Urinary bladder (tissue), 4 donors: Measurements from ENCODE around the gene ZNF827. TPM values are rescaled to one million over a fixed set of nuclear protein-coding genes. Genes with fewer than 3 reads are reported as not detected.

Source experiments
- DNase-seq: peaks from one replicate; pipeline ENCODE4 v3.0.0-alpha.2; 2015; ENCODE audit errors: extremely low spot score
- H3K27ac ChIP-seq: one replicate; pipeline ENCODE4 v1.5.1; 2013; ENCODE audit warnings: low read depth, mild to moderate bottlenecking, moderate library complexity
- H3K36me3 ChIP-seq: one replicate; pipeline ENCODE4 v1.6.1; 2013; ENCODE audit warnings: mild to moderate bottlenecking, moderate library complexity; ENCODE audit not compliant: insufficient read depth
- H3K4me1 ChIP-seq: one replicate; pipeline ENCODE4 v1.6.1; 2013; ENCODE audit warnings: mild to moderate bottlenecking, moderate library complexity; ENCODE audit not compliant: insufficient read depth
- H3K4me3 ChIP-seq: one replicate; pipeline ENCODE4 v1.5.1; 2013; ENCODE audit warnings: low read depth, low read length
- WGBS: extraction: QIAGEN DNeasy Blood & Tissue Kit; methylation state at CpG from one replicate; pipeline ENCODE4 v1.1.7; 2013; 5-methylcytosine and 5-hydroxymethylcytosine counted together
- polyA plus RNA-seq: library from polyadenylated mRNA; stranded (reverse); fragments of 200-250 nt; gene quantifications from one replicate; pipeline ENCODE4 v1.2.3, GENCODE V29; 2013
- total RNA-seq: library from RNA; depleted of rRNA; stranded (reverse); fragments of >200 nt; gene quantifications from one replicate; pipeline ENCODE4 v1.2.3, GENCODE V29; 2014
- donor health status: healthy with polysubstance abuse.
- donor health status: healthy.

ZNF827 gene
- total and polyA plus RNA-seq, 2 donors, result 13.0 to 20.2 TPM

GRCh38 chr4:145770124-145770523 lies 168.5 kb downstream of the ZNF827 start:
- no peak overlapping the region for H3K27ac ChIP-seq
- no peak overlapping the region for H3K4me3 ChIP-seq
- WGBS, result 94% methylated on average over 4 of the region's 4 CpGs
- no peaks in the 10 kb centered on the region for H3K36me3 ChIP-seq
- no peaks in the 10 kb centered on the region for H3K4me1 ChIP-seq
- DNase-seq, result no peak

- DNase-seq, result no peak
- Histone ChIP-seq H3K36me3 (no peaks in the 10 kb centered on the region), H3K4me1 (no peaks in the 10 kb centered on the region), H3K4me3 (no peak overlapping the region), H3K27ac (no peak overlapping the region)
- WGBS, result 92% methylated on average over 2 of the region's 2 CpGs
Observed at GRCh38 chr4:145769450-145770037, 169.1 kb downstream of the ZNF827 start.

DNA sequence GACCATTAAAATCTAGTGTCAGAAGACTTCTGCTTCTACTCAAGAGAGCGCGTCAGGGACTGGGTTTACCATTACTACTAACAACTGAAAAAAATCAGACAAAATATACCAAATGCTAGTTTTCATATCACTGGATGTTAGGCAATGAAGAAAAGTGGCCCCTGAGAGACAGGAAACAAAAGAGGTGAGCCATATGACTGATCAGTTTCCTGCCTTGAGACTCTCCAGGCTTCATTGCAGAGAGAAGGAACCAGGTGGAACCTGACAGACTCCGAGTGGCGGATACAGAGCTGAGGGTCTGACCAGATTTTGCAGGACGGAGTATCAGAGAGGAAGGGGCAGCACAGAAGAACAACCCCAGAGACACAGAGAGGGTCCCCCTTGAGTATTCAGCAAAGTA lies 172.3 kb downstream of the ZNF827 start:
- no peak overlapping the region for H3K27ac ChIP-seq
- no peak for DNase-seq
- no peaks in the 10 kb centered on the region for H3K36me3 ChIP-seq
- no peak overlapping the region for H3K4me3 ChIP-seq
- 95% methylated on average over 5 of the region's 5 CpGs for WGBS
- no peaks in the 10 kb centered on the region for H3K4me1 ChIP-seq

GRCh38 chr4:145763399-145763798 lies 175.2 kb downstream of the ZNF827 start:
- WGBS, result 92% methylated on average over 4 of the region's 4 CpGs
- Histone ChIP-seq H3K4me3 (no peak overlapping the region), H3K27ac (no peak overlapping the region), H3K4me1 (no peaks in the 10 kb centered on the region), H3K36me3 (peaks cover 2% of the 10 kb centered on the region)
- DNase-seq, result no peak

- no peak overlapping the region for H3K27ac ChIP-seq
- no peak overlapping the region for H3K4me3 ChIP-seq
- no peaks in the 10 kb centered on the region for H3K4me1 ChIP-seq
- DNase-seq, result no peak
- WGBS, result 95% methylated on average over 8 of the region's 8 CpGs
- peaks cover 2% of the 10 kb centered on the region for H3K36me3 ChIP-seq
Observed at GRCh38 chr4:145762719-145763118, 175.9 kb downstream of the ZNF827 start.

DNA sequence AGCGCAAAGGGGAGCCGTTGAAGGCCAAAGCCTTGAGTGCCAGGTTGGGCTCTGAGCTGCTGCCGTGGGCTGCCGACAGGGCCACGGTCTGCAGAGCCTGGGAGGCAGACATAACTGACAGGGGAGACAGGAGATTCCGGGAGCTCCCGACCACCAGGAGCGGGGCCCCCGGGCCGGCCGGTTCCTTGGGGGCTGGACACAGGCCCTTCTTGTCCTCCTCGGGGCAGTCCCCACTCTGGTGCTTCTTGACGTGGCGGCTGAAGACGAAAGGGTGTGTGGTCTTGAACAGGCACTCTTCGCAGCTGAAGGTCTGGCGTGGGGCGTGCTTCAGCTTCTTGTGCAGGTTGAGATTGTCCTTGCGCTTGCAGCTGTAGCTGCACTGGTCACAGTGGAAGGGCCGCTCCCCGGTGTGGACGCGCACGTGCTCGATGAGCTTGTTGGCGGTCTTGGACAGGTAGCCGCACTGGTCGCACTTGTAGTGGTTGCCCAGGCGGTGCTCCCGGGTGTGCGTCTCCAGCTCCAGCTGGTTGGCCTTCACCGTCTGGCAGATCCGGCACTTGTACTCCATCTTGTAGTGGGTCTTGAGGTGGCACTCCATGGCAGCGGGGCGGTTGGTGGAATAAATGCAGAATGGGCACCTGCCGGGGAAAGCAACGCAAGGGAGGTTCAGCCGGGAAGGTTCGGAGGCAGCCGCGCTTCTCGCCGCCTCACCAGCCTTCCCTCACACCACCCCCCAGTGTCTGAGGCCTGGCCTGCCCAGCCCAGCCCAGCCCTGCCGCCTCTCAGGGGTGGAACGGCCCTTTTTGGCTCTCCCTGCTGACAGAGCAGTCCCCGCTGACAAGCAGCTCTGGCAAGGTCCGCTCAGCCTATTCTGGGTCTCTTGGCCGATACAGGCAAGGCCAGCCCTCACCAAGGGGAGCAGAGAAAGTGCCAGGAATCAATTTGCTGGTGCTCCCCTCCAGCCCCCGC lies 177.4 kb downstream of the ZNF827 start:
- 97% methylated on average over 49 of the region's 49 CpGs for WGBS
- Histone ChIP-seq H3K4me3 (no peak overlapping the region), H3K27ac (no peak overlapping the region), H3K4me1 (no peaks in the 10 kb centered on the region), H3K36me3 (peaks cover 2% of the 10 kb centered on the region)
- DNase-seq, result no peak

GRCh38 chr4:145760176-145760575 lies 178.4 kb downstream of the ZNF827 start:
- no peak for DNase-seq
- Histone ChIP-seq H3K4me1 (no peaks in the 10 kb centered on the region), H3K27ac (no peak overlapping the region), H3K4me3 (no peak overlapping the region), H3K36me3 (peaks cover 2% of the 10 kb centered on the region)
- WGBS, result 94% methylated on average over 8 of the region's 8 CpGs

GRCh38 chr4:145757188-145757587 lies 181.4 kb downstream of the ZNF827 start:
- 96% methylated on average over 1 of the region's 1 CpG for WGBS
- peaks cover 2% of the 10 kb centered on the region for H3K36me3 ChIP-seq
- no peak overlapping the region for H3K27ac ChIP-seq
- DNase-seq, result no peak
- H3K4me3 ChIP-seq, result no peak overlapping the region
- H3K4me1 ChIP-seq, result no peaks in the 10 kb centered on the region

DNA sequence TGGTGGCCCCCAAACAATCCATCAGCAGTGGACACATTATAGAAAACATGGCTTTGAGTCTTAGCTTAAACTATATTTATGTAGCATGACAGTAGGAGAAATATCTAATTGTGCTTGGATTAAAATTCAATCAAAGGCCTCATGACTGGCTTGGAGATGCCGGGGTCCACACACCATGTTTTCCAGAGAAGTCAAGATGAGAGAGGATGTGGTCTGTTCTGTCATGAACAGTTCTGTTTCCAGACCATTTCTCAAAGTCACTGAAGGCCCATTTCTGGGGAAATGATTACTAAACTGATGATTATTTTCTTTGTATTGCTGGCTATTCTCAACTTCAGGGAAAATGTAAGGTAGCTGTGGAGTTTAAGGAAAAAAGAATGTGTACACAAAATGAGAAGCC lies 182.4 kb downstream of the ZNF827 start:
- H3K4me3 ChIP-seq, result no peak overlapping the region
- no peak overlapping the region for H3K27ac ChIP-seq
- WGBS, result 96% methylated on average over 1 of the region's 1 CpG
- H3K36me3 ChIP-seq, result peaks cover 2% of the 10 kb centered on the region
- no peak for DNase-seq
- no peaks in the 10 kb centered on the region for H3K4me1 ChIP-seq

DNA sequence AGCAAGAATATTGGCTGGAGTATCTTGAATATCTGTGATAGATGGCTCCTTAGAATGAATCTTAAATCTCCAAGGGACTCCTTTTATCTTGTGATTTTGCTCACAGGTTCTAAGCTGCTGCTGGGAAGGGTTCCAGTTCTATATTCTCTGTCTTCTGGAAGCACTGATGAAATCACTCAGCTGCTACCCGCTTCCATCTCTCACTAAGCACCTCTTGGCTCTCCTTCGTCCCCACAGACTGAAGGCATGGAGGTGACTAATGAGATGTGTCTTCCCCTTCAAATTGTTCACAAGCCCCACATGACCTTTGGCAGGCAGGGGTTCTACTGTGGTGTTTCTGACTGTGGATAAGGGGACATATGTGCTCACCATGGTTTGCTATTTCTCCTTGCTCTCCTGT lies 182.8 kb downstream of the ZNF827 start:
- Histone ChIP-seq H3K27ac (no peak overlapping the region), H3K4me3 (no peak overlapping the region), H3K4me1 (no peaks in the 10 kb centered on the region), H3K36me3 (peaks cover 2% of the 10 kb centered on the region)
- DNase-seq, result no peak
- WGBS, result 74% methylated on average over 2 of the region's 2 CpGs

GRCh38 chr4:145743641-145744040 lies 195.0 kb downstream of the ZNF827 start:
- Histone ChIP-seq H3K4me1 (no peaks in the 10 kb centered on the region), H3K27ac (no peak overlapping the region), H3K4me3 (no peak overlapping the region), H3K36me3 (no peaks in the 10 kb centered on the region)
- WGBS, result 79% methylated on average over 2 of the region's 2 CpGs
- no peak for DNase-seq

- H3K36me3 ChIP-seq, result no peaks in the 10 kb centered on the region
- no peaks in the 10 kb centered on the region for H3K4me1 ChIP-seq
- 65% methylated on average over 2 of the region's 2 CpGs for WGBS
- H3K4me3 ChIP-seq, result no peak overlapping the region
- no peak overlapping the region for H3K27ac ChIP-seq
- DNase-seq, result no peak
Observed at GRCh38 chr4:145740806-145741205, 197.8 kb downstream of the ZNF827 start.

GRCh38 chr4:145739845-145740244 lies 198.8 kb downstream of the ZNF827 start:
- no peak for DNase-seq
- no peak overlapping the region for H3K27ac ChIP-seq
- WGBS, result 27% methylated on average over 5 of the region's 5 CpGs
- H3K4me1 ChIP-seq, result no peaks in the 10 kb centered on the region
- no peak overlapping the region for H3K4me3 ChIP-seq
- no peaks in the 10 kb centered on the region for H3K36me3 ChIP-seq

- Histone ChIP-seq H3K27ac (no peak overlapping the region), H3K4me1 (no peaks in the 10 kb centered on the region), H3K4me3 (no peak overlapping the region), H3K36me3 (no peaks in the 10 kb centered on the region)
- DNase-seq, result no peak
- WGBS, result 47% methylated on average over 9 of the region's 9 CpGs
Observed at GRCh38 chr4:145736241-145736831, 202.3 kb downstream of the ZNF827 start.
